SK-N-MC (cell line): ENCODE results near the gene GPR39.

Experiments used
- EZH2 ChIP-seq: fragments of 200-600 bp; sonication (generic); IDR thresholded peaks from one replicate; pipeline ENCODE4 v1.6.1; 2017; ENCODE audit warnings: antibody characterized with exemption
- FOXP2 ChIP-seq: optimal IDR thresholded peaks from 2 replicates; pipeline ENCODE3; 2011; ENCODE audit warnings: mild to moderate bottlenecking, moderate library complexity; ENCODE audit not compliant: insufficient read depth; ENCODE audit errors: extremely low read length, control extremely low read depth
- POLR2AphosphoS5 ChIP-seq: IDR thresholded peaks from 2 replicates; pipeline ENCODE4 v1.6.1; 2012; ENCODE audit warnings: mild to moderate bottlenecking, low read depth, low read length, borderline replicate concordance

- TF ChIP-seq EZH2 = no peak
- TF ChIP-seq POLR2AphosphoS5 = no peak
- TF ChIP-seq FOXP2 = no peak
Observed at GRCh38 chr2:132416723-132417395, at the start of gene GPR39.
